GM04504 (cell line): ENCODE data around the gene TECTA.

ENCODE experiments used
- DNase-seq: peaks from one replicate; pipeline ENCODE4 v3.0.0-alpha.2; 2012; ENCODE audit warnings: low read depth

TECTA gene, protein sequence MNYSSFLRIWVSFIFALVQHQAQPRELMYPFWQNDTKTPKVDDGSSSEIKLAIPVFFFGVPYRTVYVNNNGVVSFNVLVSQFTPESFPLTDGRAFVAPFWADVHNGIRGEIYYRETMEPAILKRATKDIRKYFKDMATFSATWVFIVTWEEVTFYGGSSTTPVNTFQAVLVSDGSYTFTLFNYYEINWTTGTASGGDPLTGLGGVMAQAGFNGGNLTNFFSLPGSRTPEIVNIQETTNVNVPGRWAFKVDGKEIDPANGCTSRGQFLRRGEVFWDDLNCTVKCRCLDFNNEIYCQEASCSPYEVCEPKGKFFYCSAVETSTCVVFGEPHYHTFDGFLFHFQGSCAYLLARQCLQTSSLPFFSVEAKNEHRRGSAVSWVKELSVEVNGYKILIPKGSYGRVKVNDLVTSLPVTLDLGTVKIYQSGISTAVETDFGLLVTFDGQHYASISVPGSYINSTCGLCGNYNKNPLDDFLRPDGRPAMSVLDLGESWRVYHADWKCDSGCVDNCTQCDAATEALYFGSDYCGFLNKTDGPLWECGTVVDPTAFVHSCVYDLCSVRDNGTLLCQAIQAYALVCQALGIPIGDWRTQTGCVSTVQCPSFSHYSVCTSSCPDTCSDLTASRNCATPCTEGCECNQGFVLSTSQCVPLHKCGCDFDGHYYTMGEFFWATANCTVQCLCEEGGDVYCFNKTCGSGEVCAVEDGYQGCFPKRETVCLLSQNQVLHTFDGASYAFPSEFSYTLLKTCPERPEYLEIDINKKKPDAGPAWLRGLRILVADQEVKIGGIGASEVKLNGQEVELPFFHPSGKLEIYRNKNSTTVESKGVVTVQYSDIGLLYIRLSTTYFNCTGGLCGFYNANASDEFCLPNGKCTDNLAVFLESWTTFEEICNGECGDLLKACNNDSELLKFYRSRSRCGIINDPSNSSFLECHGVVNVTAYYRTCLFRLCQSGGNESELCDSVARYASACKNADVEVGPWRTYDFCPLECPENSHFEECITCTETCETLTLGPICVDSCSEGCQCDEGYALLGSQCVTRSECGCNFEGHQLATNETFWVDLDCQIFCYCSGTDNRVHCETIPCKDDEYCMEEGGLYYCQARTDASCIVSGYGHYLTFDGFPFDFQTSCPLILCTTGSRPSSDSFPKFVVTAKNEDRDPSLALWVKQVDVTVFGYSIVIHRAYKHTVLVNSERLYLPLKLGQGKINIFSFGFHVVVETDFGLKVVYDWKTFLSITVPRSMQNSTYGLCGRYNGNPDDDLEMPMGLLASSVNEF (N-terminal part only)

GRCh38 chr11:121100943-121101342 lies at the start of gene TECTA:
TSS of gene TECTA (plus strand) at chr11:121101243. CDS start at chr11:121102666, 1,423 bp downstream.
- no peak for DNase-seq

DNA sequence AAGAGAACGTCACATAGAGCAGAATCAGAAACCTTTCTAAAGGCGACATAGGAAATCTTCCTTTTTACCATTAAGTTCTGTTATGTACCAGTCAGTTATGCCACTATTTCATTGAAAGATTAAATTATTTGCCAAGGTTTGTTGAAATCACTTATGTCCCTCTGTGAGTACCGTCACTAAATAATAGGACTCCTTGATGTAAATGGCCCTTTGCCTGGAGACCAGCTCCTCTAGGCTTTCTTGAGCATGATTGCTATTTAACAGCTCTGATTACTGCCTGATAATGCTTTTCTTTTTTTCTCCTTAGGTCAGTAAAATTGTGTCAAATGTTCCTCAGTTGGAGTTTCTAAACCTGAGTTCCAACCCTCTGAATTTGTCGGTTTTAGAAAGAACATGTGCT lies 47.8 kb upstream of the TECTA start:
- no peak for DNase-seq

GRCh38 chr11:121054266-121054665 lies 46.8 kb upstream of the TECTA start:
- no peak for DNase-seq

DNA sequence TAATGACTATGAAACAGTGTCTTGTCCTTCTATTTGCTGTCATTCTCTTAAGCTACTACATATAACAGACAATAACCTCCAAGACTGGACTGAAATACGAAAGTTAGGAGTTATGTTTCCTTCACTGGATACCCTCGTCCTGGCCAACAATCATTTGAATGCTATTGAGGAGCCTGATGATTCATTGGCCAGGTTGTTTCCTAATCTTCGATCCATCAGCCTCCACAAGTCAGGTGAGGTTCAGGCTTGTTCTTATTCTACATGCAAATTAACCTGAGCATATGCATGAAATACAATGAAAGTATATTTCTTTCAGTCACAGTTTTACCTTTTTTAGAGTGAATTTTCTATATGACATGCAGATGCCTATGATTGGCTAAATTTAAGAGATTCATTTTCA lies 46.0 kb upstream of the TECTA start:
- DNase-seq = no peak

- no peak for DNase-seq
Measured at GRCh38 chr11:121057922-121058321, 43.1 kb upstream of the TECTA start.

GRCh38 chr11:121058941-121059340 lies 42.1 kb upstream of the TECTA start:
- DNase-seq = no peak

DNA sequence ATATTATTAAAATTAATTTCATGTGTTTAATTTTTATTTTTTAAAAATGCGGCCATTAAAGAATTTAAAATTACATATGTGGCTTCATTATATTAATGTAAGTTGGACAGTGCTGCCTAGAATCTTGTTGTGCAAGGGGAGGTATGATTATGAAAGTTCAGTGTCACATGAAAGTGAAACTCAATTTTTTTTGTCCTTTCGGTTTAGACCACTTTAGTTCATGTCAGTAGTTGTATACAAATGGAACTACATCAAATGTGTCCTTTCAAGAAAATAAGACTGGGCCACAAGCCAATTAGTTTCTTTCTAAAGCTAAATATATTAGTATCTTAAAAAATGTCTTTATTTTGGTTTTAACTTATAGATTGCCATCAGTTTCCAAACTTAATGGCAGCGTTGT lies 41.4 kb upstream of the TECTA start:
- no peak for DNase-seq

DNA sequence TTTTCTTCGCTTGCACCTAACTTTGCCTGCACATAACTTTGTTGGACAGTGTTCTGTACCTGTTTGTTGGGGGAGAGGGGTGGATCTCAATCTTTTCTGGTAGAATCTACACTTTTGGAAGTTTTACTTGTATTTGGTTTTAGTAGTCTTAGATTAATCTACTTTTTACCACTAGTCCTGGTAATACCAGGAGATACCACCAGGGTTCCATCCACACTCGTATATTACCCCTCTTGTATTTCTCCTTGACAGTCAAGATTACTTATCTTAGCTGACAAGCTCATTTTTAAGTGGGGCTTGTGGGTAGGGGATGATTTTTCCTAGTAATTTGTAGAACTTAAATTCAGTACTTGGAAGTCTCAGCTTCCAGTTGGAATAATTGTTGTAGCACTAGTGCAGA lies 37.3 kb upstream of the TECTA start:
- no peak for DNase-seq

DNA sequence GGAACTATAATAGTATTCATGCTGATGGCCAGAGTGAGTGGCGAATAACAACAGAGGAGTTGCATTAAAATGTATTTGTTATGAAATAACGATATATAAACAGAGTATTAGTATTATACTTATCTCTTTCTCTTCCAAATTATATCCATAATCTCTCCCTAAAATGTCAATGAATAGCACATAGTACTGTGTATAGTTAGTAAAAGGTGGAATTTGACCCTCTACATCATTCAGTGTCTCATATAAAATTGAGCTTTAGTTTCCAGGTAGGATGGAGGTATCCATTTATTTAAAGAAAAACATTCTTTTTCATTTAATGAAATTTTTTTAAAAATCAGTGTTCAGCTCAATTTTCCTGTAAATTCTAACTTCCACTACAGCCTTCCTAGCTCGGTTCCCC lies 34.4 kb upstream of the TECTA start:
- DNase-seq = no peak

DNA sequence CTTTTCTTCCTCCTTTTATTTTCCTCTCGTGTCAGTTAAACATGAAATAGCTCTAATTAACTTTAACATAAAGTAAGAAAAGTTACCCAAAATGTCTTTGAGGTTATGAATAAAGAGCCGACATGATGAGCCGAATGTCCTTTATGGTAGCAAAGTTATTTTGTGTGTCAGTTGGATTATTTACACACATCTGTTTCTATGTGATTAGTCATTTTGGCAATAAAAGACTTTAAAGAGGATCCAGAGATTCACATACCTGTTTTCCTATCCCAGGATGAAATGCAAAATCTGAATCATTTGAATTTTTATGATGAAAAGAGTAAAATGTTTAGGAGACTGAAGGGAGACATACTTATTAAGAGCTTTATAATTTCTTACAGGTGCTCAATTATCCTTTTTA lies 34.0 kb upstream of the TECTA start:
- DNase-seq = no peak

DNA sequence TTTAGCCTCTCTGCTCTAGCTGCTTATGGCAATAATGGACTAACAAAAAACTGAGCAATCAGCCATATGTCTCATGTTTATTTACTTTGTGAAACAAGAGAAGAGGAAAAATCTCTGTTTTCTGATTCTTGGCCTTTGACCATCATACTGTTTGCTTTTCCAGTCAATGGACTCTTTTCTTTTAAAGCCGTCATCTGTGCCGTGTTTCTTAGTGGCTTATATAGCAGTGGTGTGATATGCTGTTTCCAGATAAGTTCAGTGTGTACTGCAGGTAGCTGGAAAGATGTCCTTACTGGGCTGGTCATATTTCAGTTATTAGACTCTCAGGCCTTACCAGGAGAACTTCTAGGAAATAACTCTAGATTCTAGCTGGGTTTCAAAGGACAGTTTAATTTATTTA lies 33.6 kb upstream of the TECTA start:
- no peak for DNase-seq

DNA sequence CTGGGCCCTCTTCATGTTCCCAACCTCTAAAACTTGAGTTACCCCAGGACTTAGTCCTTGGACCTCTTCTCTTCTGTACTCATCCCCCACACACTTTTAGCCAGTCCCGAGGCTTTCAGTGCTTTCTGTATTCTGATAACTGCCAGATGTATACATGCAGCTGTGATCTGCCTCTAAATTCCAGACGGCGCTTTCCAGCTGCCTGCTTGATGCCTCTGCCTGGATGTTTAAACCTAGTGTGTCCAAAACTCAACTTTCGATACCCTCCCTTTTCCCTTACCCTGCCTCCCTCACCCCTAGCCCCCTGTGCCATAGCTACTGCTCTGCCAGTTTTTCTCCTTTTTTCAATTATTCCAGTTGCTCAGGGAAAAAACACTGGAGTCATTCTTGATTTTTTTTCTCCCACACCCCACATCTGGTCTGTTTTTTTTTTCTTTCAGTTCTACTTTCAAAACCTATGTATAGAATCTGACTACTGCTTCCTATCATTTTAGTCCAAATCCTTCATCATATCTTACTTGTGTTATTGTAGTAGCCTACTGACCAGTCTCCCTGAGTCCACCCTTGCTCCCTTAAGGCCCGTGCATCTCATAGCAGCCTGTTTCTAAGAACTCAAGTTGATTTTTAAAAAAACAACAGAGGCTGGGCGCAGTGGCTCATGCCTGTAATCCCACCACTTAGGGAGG lies 32.9 kb upstream of the TECTA start:
- DNase-seq = no peak

- no peak for DNase-seq
Measured at GRCh38 chr11:121068787-121069186, 32.3 kb upstream of the TECTA start.

DNA sequence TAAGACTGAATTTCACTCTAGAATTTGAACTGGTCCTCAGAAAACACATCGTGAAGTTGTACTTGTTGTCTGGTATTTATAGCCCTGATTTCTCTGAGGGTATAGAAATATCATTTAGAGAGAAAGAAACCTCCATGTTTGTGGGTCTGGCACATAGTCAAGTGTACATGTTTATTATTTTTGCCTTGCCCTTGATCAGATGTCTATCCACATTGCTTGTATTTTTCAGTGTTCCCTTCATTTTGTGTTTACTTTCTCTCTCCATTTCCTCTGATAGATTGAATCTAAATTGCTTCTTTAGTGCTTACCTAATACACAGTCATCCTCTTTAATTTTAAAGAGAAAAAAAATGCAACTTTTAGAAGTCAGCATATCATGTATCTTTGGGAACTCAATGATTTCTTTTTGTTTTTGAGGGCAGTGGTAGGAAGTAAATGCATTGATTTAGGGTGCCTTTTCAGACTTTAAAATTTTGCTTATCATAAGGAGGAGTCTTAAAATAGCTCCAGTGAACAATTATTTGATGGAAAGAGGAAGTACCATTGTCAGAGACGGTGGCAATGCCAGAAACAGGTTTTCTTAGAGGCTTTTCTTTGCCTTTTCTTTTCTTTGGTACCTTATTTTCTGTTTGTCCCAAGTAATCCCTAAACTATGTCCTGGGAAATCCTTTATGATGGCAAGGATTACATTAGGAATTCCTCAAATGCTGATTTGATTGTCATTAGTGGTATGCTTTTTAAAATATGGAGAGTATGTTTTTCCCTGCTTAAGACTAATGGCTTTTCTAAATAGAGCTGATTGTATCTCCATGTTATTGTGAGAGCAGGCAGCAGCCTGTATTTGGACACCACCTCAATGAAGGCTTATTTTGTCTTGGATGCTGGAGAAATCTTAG lies 29.8 kb upstream of the TECTA start:
- DNase-seq = no peak

- no peak for DNase-seq
Measured at GRCh38 chr11:121071846-121072450, 29.1 kb upstream of the TECTA start.

- DNase-seq = no peak
Measured at GRCh38 chr11:121081321-121081720, 19.7 kb upstream of the TECTA start.

DNA sequence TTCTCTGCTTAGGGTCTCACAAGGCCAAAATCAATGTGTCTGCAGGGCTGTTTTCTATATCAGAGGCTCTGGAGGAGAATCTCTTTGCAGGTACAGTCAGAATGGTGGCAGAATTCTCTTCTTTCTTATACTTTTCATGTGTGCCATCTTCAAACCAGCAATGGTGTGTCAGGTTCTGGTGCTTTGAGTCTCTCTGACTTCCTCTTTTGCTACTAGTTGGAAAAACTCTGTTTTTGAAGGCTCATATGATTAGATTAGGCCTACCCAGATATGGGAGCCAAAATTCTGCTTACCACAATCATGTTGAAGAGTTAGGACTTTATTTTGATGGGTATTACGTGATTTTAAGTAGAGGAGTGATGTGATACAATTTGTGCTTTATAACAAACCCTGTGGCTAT lies 18.8 kb upstream of the TECTA start:
- DNase-seq = no peak

GRCh38 chr11:121082670-121083069 lies 18.4 kb upstream of the TECTA start:
- no peak for DNase-seq

GRCh38 chr11:121086866-121087265 lies 14.2 kb upstream of the TECTA start:
- DNase-seq = no peak

DNA sequence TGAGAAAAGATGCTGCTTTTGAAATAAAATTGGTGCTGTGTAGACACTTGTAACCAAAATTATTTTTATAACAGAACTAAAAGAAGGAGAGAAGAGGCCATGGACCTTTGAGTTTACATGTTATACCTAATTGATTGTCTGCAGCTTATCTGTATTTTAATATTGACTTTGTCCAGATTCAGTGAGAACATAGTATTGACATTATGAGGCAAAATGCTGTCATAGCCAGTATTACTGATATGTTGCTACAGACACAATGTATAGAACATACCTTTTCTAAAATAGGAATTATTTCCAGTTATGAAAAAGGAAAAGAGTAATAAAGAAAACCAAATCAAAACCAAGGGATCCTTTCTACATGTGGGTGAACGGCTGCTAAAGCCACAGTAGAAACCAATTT lies 11.5 kb upstream of the TECTA start:
- DNase-seq = no peak
